Measurements from ENCODE around the gene CHRM1.

Gene CHRM1

DNA sequence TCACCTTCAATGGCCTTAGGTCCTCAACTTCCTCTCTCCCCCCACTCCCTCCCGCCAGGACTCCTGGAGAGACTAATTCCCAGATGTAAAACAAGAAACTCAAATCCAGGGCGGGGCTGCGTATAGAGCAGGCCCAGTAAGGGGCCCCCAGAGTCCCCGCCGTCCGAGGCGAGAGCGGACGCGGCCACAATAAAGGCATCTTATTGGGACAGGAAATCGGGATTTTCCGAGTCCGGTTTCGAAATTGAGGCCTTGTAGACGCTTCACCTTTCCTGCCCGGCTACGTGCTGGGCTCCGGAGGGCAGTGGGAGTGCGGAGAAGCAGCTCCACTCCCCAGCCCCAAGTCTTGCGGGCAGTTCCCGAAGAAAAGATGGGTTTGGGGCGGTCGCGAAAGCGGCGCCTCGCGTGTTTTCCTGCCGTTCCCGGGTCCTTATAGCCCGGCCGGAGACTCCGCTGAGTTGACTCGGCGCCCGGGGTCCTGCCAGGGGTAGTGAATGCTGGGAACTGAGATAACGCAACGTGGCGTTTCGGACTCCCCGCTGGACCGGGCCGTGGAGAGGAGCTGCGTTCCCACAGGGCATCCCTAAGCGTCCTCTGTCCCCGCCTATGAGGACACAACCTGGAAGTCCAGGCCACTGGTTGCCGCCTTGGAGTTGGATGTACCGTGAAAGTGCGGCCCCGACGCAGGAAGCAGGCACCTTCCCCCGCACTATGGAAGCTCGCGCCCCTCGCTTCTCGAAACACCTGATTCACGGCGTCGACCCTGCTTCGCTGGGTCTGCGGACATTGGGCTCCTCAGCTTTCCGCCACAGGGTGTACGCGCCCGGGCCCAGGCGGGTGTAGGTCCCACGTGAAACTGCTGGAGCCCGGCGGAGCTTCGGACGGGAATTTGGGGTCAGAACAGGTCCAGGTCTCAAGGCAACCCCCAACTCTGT is 4.8 kb upstream of the CHRM1 start:
- DNase-seq, result no peak

DNA sequence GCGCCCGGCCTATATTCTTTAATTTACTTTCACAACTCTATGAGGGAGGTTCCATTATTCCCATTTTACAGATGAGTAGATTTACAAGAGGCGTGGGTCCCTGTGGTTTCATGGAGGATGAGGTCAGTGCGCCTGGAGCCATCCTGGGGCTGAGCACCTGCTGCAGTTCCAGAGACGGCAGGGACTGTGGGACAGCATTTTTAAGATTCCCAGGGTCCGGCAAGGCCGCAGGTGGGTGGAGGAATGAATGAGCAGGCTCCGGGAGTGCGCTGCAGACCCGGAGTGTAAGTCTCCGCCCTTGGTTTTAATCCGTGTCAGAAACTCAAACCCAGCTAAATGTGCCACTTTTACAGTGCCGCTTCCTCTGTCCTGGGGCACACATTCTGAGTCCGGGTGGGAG is 4.1 kb upstream of the CHRM1 start:
- DNase-seq, result no peak

DNA sequence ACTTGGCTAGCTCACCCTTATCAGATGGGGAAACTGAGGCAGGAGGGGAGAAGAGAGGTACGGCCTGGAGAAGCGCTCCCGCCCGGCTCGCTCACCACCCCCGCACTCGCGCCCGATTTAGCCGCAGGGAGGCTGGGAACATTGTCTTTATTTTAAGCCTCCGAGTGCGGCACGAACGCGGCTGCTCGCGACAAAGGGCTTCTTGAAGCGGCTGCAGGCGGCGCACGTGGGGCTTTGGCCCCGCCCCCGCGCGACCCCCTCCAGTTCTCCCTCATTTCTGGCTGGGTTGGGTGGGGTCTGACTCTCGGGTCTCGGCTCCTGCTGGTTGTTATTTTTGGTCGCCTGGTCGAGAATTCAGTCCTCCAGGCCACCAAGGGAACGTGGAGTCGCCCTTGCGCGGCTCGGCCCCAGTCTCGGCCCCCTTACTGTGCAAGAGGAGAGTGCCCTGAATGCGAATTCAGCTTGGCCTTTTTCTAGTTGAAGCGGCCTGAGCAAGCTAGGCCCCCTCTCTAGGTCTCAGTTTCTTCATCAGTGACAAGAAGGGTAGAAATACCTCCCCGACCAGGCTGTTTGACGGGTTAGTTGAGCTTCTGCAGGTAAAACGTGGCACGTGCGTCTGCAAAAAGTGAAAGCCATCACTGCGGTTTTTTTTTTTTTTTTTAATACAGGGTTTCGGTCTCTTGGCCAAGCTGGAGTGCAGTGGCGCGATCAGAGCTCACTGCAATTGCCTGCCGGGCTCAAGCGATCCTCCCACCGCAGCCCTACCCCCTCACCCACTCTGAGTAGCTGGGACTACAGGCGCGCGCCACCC is 2.6 kb upstream of the CHRM1 start:
- DNase-seq, result peak; percentile 27

DNA sequence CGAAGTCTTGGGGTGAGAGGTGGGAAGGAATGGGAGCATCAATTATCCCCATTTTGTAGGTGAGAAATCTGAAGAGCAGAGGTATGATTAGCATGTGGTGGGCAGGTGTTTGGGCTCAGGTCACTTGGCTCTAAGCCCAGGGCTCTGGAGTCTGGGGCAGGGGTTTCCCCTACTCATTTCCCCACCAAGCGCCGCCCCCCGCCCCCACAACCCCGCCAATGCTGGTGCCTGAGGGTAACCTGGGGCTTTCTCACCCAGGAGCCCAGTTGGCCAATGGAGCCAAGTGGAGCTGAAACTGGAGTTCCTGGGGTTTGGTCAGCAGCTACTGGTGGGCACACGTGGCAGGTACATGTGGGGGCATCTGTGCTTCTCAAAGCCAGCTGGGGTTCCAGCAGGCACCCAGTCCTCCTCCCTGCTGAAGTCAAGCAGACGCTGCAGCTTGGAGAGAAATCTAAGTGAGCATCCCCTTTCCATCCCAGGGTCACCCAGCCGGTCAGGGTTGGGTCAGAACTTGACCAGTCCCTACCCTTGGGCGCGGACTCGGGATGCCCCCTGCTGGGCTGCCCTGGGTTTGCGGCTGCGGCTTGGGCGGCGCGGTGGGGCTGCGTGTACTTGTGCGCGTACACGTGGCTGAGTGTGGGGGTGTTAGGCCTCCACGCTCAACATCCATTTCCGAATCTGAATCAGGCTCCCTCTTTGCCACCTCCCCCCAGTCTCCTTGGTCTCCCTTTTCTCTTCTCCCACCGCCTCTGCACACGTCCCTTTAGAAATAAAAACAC is 1.7 kb upstream of the CHRM1 start:
- DNase-seq, result no peak

DNA sequence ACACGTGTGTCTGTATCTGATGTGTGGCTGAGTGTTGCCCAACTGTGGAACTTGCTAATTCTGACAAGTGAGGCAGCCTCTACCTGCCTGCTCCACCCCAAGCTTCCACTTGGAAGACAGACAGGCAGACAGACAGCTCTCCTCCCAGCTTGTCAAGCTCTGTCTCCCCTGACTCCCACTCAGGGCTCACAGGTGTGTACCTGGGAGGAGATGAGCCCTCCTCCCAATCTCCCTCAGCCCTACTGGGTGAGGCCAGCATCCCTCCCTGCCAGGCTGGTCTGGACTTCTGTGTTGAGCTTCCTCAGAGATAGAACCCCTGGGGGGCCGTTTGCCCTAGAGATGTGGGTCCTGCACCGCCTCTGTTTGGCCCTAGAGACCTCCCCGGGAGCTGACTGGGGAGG is 1.0 kb upstream of the CHRM1 start:
- no peak for DNase-seq

DNA sequence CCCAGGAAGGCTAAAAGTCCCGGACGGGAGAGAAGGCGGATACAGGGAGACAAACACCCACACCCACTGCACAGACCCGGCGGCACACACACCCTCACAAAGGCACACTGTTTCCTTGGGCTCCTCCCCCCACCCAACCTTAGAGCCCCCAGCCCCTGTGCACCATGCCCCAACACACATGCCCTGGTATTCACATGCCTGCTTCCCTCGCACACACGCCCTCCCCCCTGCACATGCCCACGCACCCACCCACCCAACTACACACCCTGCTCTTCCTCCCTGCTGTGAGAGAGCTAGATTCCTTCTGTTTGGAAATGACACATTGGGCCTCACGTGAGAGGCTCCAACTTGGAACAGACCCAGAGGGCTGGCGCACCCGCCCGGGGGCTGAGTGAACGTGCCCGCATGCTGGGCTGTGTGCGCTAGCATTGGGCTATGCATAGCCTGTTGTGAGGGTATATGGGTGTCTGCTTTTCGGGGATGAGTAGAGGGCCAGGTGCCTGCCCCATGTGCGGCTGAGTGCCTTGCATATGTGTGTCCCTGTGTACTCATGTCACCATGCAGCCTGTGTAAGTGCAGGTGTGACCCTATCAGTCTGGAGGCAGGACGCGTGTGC is 518 bp upstream of the CHRM1 start:
- DNase-seq, result no peak

DNA sequence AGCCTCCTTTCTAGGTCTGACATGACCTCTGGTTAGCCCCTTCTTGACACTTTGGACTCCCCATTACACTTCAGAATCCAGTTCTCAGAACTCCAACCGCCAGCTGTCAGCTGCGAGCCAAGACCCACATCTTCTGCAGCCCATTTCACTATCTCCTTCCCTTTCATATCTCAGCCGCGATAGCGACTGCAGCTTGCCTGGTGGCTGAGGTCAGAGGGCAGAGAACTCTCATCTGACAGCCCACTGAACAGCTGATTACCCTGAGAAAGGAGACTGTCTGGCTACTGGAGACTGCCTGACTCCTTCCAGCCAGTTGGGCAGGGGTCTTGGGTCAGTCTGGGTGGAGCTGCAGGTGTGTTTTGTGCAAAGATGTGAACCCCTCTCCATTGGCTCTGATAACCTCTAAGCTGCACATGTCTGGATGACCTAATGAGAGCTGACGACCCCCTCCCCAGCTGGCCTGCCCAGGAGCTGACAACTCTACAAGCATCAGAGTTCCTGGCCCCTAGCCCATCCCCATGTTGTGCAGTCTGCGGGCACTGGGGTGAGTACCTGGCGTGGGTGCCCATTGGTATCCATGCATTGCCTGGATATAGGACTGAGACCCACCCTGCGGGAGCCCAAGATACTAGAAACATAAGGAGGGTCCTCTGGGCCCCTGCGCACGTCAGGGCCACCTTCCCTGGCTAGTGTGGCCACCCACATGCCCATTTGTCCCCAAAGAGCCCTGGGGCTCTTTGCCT is 1.1 kb downstream of the CHRM1 start:
- DNase-seq, result no peak

DNA sequence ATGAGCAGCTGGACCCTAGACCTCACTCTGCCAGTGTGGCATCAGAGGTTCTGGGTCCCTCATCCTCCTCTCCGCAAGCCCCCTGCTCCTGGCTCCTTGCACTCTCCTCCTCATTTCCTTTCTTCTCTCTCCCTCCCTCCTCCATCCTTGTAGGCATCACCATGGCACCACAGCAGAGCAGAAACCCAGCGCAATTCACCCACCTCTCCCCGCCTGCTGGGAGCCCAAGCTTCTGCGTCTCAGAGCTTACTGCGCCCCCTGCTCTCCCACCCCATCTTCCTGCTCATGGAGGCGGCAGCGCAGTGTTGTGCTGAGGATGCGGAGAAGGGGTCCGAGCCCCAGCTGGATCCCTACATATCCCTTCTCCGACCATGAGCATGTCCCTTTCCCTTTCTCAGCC is 1.7 kb downstream of the CHRM1 start:
- no peak for DNase-seq

DNA sequence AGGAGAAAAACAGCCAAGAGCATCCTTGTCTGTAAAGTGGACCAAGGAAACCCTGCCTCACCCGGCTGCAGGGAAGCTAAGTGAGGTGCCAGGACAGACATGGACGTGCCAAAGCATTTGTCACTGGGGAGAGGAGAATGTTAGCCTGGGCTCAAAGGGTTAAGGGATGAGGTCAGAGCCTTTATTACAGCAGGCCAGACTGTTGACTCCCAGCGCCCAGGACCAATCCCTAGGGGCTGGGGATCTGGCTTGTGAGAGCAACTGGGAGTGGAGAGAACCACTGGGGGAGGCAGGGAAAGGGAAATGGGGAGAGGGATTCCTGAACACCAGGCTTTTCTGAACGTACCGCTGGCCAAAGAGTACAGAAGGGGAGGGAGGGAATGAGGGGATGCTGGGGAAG is 2.6 kb downstream of the CHRM1 start:
- DNase-seq, result no peak

DNA sequence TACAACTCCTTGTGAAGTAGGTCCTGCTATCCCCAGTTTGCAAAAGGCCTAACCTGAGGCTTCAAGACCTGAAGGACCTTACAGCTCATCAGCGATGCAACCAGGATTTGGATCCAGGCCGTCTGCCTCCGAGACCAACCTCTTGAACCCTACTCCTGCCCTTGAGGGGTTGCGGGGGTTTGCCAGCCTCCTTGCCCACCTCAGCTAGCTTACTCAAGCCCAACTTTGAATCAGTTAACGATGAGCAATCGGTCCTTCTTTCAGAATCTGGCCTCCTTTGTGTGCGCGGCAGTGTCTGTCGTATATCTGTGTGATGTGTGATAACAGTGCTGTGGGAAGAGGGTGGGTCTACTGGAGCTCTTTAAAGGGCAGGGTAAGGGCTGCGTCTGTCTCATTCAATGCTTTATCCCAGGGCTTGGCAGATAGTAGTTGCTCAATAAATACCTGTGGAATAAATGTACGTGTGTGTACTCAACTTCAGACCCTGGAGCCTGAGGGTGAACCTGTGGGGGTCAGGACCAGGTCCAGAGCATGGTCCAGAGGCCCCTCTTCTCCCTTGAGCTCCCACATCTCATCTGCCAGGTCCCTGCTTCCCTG is 3.2 kb downstream of the CHRM1 start:
- no peak for DNase-seq

DNA sequence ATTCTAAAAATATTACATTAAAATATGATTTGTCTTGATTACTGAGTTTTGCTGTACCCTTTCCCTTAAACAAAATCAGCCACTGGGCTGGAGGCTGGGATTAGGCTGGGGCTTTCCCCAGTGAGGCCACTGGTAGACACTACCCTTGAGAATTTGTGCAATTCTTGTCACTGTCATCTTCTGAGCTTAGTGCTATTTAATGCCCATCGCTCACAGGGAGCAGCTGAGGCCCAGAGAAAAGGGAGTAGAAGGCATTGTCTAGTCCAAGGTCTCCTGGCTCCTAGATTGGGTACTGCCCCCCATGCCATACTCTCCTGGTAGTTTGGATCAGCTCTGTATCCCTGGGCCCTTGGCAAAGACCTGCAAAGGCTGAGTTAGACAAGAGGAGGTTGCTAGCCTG is 6.7 kb downstream of the CHRM1 start:
- no peak for DNase-seq

DNA sequence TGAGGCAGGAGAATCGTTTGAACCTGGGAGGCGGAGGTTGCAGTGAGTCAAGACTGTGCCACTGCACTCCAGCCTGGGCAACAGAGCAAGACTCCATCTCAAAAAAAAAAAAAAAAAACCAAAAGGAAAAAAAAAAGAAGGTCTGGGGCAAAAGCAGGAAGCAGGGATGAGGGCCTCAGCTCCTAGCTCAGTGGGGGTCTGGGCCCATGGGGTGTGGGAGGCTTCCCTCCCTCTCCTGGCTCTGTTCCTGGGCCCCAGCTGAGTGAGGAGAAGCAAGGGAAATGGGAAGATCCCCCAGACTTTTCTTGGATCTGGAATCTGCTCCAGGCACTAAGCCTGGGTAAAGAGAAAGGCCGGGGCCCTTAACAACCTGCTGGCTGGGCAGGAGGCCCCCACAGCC is 8.9 kb downstream of the CHRM1 start:
- no peak for DNase-seq

DNA sequence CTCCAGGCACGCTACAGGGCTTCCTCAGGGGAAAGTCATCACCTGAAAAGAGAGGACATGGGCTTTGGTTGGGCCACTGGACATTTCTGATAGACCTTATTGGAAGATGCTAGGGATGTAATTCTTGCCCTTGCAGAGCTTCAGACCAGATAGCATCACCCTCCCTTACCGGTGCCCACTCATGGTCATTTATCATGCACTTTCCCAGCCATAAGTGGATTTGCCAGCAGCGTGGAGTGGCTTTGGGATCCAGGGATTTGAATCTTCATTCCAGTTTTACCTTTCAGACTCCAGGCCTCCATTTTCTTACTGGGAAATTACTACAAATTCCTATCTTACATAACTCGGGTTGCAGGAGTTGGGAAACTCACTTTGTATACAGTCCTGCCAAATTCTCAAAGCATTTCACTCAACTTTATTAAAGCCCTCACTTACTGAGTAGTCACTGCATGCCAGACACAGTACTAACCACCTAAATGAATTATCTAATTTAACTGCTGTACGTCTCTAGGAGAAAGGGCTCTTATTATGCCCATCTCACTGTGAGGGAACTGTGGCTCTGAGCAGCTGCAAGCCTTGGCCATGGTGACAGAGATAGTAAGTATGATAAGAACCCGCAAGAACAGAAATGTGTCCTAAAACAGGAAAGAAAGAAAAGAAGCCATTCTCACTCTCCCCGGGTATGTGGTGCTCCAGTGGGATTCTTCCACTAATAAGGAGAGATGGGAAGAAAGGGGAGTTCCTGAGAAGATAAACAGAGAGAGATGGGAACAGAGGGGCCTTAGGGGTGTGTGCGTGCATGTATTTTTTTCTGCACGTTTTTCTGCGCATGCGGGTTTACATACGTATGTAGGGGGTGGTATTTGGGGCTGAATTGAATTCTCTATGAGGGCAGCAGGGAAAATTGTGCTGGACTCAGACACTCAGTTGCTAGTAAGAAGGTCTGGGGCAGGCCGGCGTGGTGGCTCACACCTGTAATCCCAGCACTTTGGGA is 9.7 kb downstream of the CHRM1 start:
- DNase-seq, result no peak

DNA sequence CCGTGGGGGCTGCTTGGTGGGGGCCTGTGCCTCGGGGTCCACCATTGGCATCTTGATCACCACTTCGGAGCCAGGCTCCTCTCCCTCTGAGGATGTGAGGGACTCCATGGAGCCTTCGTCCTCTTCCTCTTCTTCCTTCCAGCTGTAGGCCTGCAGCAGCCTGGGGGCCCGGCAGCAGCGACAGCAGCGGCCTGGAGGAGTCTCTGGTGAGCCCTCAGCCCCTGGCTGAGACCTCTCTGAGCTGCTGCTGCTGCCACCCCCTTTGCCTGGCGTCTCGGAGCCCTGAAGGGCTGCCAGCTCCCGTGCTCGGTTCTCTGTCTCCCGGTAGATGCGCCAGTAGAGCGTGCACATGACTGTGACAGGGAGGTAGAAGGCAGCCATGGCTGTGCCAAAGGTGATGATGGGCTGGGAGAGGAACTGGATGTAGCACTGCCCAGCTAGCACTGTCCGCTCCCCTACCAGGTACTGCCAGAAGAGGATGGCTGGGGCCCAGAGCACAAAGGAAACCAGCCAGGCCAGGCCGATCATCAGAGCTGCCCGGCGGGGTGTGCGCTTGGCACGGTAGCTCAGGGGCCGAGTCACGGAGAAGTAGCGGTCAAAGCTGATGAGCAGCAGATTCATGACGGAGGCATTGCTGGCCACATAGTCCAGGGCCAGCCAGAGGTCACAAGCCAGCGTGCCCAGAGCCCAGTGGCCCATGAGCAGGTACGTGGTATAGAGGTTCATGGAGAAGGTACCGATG is 10.9 kb downstream of the CHRM1 start:
- no peak for DNase-seq

DNA sequence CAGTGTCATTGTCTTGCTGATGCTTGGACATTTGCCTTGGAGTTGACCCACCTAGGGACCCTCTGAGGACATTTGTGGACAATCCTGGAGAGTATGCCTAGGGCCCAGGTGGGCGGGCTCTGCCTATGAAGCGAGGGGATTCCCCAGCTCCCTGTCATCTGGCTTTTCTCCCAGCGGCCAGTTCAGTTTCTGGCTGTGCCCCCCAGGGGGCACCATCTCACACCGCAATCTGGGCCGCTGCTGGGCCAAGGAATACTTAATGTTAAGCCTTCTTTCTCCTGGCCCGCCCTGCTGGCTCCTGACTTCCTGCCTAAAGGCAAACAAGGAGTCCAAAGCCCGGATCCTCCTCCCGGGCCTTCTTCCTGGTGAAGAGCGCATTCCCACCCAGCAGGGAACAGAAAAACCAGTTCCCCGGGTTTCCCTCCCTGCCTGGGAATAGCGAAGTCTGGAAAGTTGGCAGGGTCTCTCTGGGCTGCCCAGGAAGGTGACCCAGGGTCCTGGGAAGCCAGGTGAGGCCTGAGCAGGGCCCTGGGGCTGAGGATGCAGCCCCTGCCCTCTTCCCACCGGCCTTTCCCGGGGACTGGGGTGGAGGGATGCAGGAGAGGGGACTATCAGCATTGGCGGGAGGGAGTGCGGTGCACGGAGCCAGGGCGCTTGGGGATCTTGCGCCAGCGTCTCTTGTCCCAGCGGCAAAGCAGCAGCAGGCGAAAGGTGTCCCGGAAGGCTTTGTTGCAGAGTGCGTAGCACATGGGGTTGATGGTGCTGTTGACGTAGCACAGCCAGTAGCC is 11.9 kb downstream of the CHRM1 start:
- DNase-seq, result no peak

DNA sequence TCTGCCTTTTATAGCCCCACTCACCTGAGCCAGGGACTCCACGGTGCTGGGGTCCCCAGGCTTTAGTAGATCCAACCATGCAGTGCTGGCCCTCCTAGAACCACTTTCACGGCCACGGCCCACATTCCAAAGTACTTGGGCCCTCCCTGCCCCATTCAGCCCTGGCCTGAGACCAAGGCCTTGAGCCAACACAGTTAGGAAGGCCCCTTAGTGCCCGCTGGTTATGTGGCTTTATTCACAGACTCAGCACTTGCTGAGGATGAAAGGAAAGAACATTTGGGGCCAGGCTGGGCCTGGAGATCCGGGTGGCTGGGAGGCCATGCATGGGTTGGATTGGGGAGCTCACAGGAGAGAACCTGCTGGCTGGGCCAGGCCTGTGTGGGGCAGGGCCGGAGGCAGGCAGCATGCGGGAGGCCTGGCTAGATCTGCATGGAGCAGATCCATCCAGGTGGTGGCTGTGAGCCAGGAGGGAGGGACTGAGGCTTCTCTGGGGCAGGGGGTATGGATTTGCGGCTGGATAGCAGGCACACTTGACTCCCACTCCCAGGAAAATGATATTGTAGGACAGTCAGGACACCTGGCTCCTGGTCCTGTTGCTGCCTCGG is 12.6 kb downstream of the CHRM1 start:
- no peak for DNase-seq

DNA sequence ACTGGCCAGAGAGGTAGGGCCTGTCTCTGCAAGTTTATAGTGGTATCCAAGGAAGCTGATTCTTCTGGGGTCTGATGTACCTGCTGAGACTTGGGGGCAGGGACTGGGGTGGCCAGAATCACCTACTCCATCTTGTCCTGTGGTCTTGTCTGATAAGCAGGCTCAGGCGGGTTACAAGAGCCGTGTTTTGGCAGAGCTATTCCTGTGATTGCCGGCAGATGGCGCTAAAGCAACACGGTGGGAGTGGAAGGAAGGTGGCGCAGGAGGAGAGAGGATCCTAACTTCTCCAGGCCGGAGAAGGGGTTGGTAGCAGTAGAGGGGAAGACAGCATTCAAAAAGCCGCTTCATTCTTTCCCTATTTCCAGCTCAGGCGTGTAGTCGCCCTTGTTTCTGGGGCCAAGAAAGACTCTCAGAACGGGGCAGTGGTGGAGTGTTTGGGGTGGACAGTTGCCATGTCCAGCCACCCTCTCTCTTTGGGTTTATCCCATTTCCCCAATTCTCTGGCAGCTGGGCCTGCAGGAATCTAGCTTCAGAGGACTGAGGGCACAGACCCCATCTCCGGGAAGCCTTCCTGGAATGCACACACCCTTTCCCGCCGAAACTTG is 15.1 kb downstream of the CHRM1 start:
- peak; percentile 71 for DNase-seq

DNA sequence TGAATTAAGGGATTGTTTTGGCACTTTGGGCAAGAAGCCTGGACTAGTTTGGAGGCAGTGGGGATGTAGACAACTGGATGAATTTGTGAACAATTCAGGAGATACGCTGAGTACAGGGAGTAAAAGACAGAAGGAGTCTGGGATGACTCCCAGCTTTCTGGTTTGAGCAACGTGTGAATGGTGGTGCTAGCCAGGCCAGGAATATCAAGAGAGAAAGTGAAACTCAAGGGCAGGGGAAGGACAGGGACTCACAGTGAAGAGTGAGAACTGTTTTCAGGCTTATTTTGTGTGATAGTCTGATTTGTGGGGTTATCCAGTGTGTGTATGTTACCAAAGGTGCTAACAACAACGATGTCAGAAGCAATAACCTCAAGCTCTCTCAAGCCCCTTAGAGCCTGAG is 15.9 kb downstream of the CHRM1 start:
- DNase-seq, result no peak
